K562 (cell line): ENCODE data around the gene ZNF146. TPM values are rescaled to one million over a fixed set of nuclear protein-coding genes. Genes with fewer than 3 reads are reported as not detected.

Source experiments
- BCL6 ChIP-seq: fragments of 250-450 bp; sonication (Bioruptor Pico); IDR thresholded peaks from 2 replicates; pipeline ENCODE4 v1.4.0; 2020
- KDM4B ChIP-seq, 2 experiments: fragments of 450-650 bp in 1 of 2; sonication (generic) in 1 of 2; IDR thresholded peaks; 2 replicates each; pipeline ENCODE4 v1.6.1; 2016 to 2017; ENCODE audit warnings: borderline replicate concordance in 2 of 2, antibody characterized with exemption in 1 of 2, low read depth in 1 of 2, mild to moderate bottlenecking in 1 of 2
- LARP7 ChIP-seq: fragments of 450-650 bp; IDR thresholded peaks from 2 replicates; pipeline ENCODE4 v1.6.1; 2016
- LCOR ChIP-seq: sonication (generic); formaldehyde crosslinking; IDR thresholded peaks from 2 replicates; pipeline ENCODE4 v1.8.0; 2022; ENCODE audit warnings: mild to moderate bottlenecking, missing genetic modification reagents
- MBD2 ChIP-seq: sonication (generic); IDR thresholded peaks from 2 replicates; pipeline ENCODE4 v1.6.1; 2016; ENCODE audit warnings: low read depth, borderline replicate concordance
- NEUROD1 ChIP-seq: fragments of 150-350 bp; IDR thresholded peaks from 2 replicates; pipeline ENCODE4 v1.6.1; 2014; ENCODE audit warnings: borderline replicate concordance, low read length, low read depth; ENCODE audit not compliant: partially characterized antibody
- NFIC ChIP-seq: fragments of 450-650 bp; IDR thresholded peaks from 2 replicates; pipeline ENCODE4 v1.6.1; 2017; ENCODE audit warnings: mild to moderate bottlenecking, inconsistent platforms
- NFRKB ChIP-seq: fragments of 450-650 bp; IDR thresholded peaks from 2 replicates; pipeline ENCODE4 v1.6.1; 2016; ENCODE audit warnings: low read depth
- PHF21A ChIP-seq: fragments of 450-650 bp; IDR thresholded peaks from 2 replicates; pipeline ENCODE4 v1.6.1; 2017; ENCODE audit warnings: low read depth, borderline replicate concordance
- PKNOX1 ChIP-seq: fragments of 450-650 bp; IDR thresholded peaks from 2 replicates; pipeline ENCODE4 v1.6.1; 2016
- POLR2A ChIP-seq: fragments of 450-650 bp; conservative IDR thresholded peaks from 2 replicates; pipeline ENCODE4 v1.6.1; 2016
- SIX5 ChIP-seq, 2 experiments: IDR thresholded peaks; 2 replicates each; pipeline ENCODE4 v1.6.1; 2011; ENCODE audit warnings: low read length in 2 of 2, borderline replicate concordance in 1 of 2, low read depth in 1 of 2, mild to moderate bottlenecking in 1 of 2, moderate library complexity in 1 of 2; ENCODE audit not compliant: insufficient read depth in 1 of 2
- SMARCE1 ChIP-seq: fragments of 450-650 bp; IDR thresholded peaks from 2 replicates; pipeline ENCODE4 v1.7.1; 2016; ENCODE audit warnings: mild to moderate bottlenecking
- SRSF1 ChIP-seq: fragments of 200-400 bp; formaldehyde crosslinking; IDR thresholded peaks from 2 replicates; pipeline ENCODE4 v1.6.1; 2017; ENCODE audit warnings: mild to moderate bottlenecking, low read depth, low read length, moderate library complexity
- UBTF ChIP-seq, 2 experiments: IDR thresholded peaks; 2 replicates each; pipeline ENCODE4 v1.6.1; 2012; ENCODE audit warnings: improper control_type of control experiment in 2 of 2, low read depth in 2 of 2, low read length in 2 of 2, borderline replicate concordance in 1 of 2
- ZNF143 ChIP-seq: sonication (generic); formaldehyde crosslinking; IDR thresholded peaks from 2 replicates; pipeline ENCODE4 v1.9.0; 2022; ENCODE audit warnings: mild to moderate bottlenecking, missing genetic modification reagents
- ZNF316 ChIP-seq: fragments of 450-650 bp; IDR thresholded peaks from 2 replicates; pipeline ENCODE4 v1.6.1; 2016
- polyA plus RNA-seq, 8 experiments: library from polyadenylated mRNA; depleted of rRNA in 4 of 8; stranded (reverse) in 5 of 8; unstranded in 3 of 8; fragments of >200 nt; fragmentation: Nextera tagmentation in 2 of 8; fragmentation: Illumina TruSeq in 1 of 8; extraction: Ambion mirVana in 2 of 8; extraction: Trizol in 1 of 8; gene quantifications; 2 replicates each; pipeline versions ENCODE4 v1.2.1 to v1.2.3, GENCODE V29; 2011 to 2014; ENCODE audit warnings: inconsistent platforms in 1 of 8, missing spikeins in 1 of 8
- total RNA-seq, 7 experiments: library from RNA; depleted of rRNA in 6 of 7; stranded (reverse); fragments of >200 nt in 6 of 7; fragmentation: Illumina TruSeq in 2 of 7; extraction: Trizol in 2 of 7; gene quantifications; 2 replicates each; pipeline versions ENCODE4 v1.2.1 to v1.2.3, GENCODE V29; 2011 to 2021; ENCODE audit warnings: low replicate concordance in 1 of 7
- TF ChIP-seq, protein P1 (sequence below): fragments of 200-800 bp; sonication (Bioruptor generic); IDR thresholded peaks from 2 replicates; pipeline ENCODE4 v1.6.1; 2017; ENCODE audit warnings: missing genetic modification characterization, missing compliant biosample characterization
- TF ChIP-seq, protein P2 (sequence below): fragments of 450-650 bp; IDR thresholded peaks from 2 replicates; pipeline ENCODE4 v1.6.1; 2016; ENCODE audit warnings: borderline replicate concordance
- TF ChIP-seq, protein P3 (sequence below): fragments of 450-650 bp; formaldehyde crosslinking; IDR thresholded peaks from 2 replicates; pipeline ENCODE4 v1.4.0; 2022; ENCODE audit warnings: mild to moderate bottlenecking, moderate library complexity

The ZNF146 gene
- total and polyA plus RNA-seq, 9 of the 15 experiments (the other 6 are each of a cell fraction or from before 2014, with no cell fraction given) = 36.2 to 195 (median 116) TPM

DNA sequence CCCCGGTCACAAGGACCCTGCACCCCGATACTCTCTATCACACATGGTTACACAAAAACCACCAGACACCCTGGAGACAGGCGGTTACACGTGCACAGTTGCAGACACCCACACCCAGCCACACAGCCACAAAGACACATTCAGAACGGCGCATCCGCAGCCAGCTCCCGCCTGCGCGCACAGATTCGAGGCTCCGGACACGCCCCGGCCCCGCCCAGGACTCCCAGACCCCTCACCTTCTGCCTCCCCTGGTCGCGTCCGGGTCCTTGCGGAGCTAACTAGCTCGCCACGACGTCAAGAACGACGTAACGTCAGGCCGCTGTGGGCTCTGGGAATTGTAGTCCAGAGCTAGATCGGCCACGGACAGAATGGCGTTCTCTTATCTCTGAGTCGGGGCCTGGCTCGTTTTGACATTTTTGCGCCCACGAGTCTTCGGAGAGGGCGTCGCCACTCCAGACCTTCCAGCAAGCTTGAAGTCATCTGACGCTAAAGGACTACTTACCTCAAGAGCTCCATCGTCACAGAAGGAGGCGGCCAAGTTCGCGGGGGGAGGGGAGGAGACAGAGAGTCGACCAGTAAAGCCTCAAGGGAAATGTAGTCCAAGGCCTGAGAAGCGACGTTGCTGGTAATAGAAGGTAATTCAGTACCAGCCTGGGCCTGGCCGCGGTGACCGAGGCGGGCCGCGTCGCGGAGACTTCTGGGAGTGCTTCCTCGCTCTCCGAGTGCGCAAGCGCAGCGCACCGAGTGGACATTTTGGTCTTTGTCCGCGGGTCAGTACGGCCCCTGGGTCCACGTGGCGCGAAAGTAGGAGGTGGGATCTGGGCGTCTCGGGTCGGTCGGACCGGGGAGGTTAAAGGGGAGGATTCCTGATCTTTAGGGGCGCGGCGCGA, at the start of gene ZNF146, which contains the start of gene ZNF565 (continued):
- TF ChIP-seq PKNOX1 (peak; percentile 74), UBTF (IDR thresholded peaks at IDR 0.05; ENCODE audit: borderline replicate concordance in 1 of 2, low read depth in 2 of 2, low read length in 2 of 2) (0 out of 4 replicates have a peak, but pooled peaks of 1 of the 2 experiments have one; percentile 20), NFRKB (no peak; the same call in 1 of the 2 replicates), MBD2 (peak; percentile 59; the same call in 1 of the 2 replicates), LARP7 (no peak), KDM4B (IDR thresholded peaks at IDR 0.05; ENCODE audit: borderline replicate concordance in 2 of 2, low read depth in 1 of 2) (peak in 1 of 2 experiments; percentile 46; a peak in 1 of 4 replicates), SIX5 (IDR thresholded peaks at IDR 0.05; ENCODE audit: borderline replicate concordance in 1 of 2, insufficient read depth in 1 of 2, low read depth in 1 of 2, low read length in 2 of 2) (peak; percentile 57 to 68), ZNF316 (no peak), SRSF1 (no peak), NEUROD1 (no peak), PHF21A (no peak), ZNF143 (peak; percentile 95), LCOR (peak; percentile 90), BCL6 (CRISPR knock-in tag) (no peak), NFIC (peak; percentile 21), POLR2A (peak; percentile 95), SMARCE1 (no peak)
- TF ChIP-seq, protein P1, sequence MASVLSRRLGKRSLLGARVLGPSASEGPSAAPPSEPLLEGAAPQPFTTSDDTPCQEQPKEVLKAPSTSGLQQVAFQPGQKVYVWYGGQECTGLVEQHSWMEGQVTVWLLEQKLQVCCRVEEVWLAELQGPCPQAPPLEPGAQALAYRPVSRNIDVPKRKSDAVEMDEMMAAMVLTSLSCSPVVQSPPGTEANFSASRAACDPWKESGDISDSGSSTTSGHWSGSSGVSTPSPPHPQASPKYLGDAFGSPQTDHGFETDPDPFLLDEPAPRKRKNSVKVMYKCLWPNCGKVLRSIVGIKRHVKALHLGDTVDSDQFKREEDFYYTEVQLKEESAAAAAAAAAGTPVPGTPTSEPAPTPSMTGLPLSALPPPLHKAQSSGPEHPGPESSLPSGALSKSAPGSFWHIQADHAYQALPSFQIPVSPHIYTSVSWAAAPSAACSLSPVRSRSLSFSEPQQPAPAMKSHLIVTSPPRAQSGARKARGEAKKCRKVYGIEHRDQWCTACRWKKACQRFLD (CRISPR knock-in tag) = peak; percentile 79
- TF ChIP-seq, protein P2, sequence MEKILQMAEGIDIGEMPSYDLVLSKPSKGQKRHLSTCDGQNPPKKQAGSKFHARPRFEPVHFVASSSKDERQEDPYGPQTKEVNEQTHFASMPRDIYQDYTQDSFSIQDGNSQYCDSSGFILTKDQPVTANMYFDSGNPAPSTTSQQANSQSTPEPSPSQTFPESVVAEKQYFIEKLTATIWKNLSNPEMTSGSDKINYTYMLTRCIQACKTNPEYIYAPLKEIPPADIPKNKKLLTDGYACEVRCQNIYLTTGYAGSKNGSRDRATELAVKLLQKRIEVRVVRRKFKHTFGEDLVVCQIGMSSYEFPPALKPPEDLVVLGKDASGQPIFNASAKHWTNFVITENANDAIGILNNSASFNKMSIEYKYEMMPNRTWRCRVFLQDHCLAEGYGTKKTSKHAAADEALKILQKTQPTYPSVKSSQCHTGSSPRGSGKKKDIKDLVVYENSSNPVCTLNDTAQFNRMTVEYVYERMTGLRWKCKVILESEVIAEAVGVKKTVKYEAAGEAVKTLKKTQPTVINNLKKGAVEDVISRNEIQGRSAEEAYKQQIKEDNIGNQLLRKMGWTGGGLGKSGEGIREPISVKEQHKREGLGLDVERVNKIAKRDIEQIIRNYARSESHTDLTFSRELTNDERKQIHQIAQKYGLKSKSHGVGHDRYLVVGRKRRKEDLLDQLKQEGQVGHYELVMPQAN = peak; percentile 97; the same call in 1 of the 2 replicates
- TF ChIP-seq, protein P3, sequence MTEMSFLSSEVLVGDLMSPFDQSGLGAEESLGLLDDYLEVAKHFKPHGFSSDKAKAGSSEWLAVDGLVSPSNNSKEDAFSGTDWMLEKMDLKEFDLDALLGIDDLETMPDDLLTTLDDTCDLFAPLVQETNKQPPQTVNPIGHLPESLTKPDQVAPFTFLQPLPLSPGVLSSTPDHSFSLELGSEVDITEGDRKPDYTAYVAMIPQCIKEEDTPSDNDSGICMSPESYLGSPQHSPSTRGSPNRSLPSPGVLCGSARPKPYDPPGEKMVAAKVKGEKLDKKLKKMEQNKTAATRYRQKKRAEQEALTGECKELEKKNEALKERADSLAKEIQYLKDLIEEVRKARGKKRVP (CRISPR knock-in tag) = no peak
